HCT116 (cell line): Measurements from ENCODE around the gene NCAPG2.

Experiments used
- EZH2phosphoT487 ChIP-seq: fragments of 200-600 bp; IDR thresholded peaks from 2 replicates; pipeline ENCODE4 v1.6.1; 2018; ENCODE audit warnings: antibody characterized with exemption, borderline replicate concordance
- POLR2A ChIP-seq: IDR thresholded peaks from 2 replicates; pipeline ENCODE4 v1.7.0; 2011; ENCODE audit warnings: borderline replicate concordance; ENCODE audit not compliant: insufficient read depth, insufficient read length; ENCODE audit errors: extremely low read depth
- POLR2AphosphoS5 ChIP-seq: IDR thresholded peaks from 2 replicates; pipeline ENCODE4 v1.6.1; 2011; ENCODE audit warnings: mild to moderate bottlenecking, low read depth, low read length, moderate library complexity
- YY1 ChIP-seq: IDR thresholded peaks from 2 replicates; pipeline ENCODE4 v1.6.1; 2011; ENCODE audit warnings: low read length, low read depth, moderate library complexity, mild to moderate bottlenecking; ENCODE audit not compliant: insufficient replicate concordance; ENCODE audit errors: extremely low read depth
- TF ChIP-seq, protein P1 (sequence below), 3 experiments: fragments of 200-600 bp in 1 of 3; sonication (generic) in 1 of 3; IDR thresholded peaks in 2 of 3; conservative IDR thresholded peaks in 1 of 3; 2 replicates each; pipeline ENCODE4 v1.5.1; 2012 to 2017; ENCODE audit warnings: low read depth in 2 of 3, low read length in 2 of 3, antibody characterized with exemption in 1 of 3, borderline replicate concordance in 1 of 3, control low read depth in 1 of 3, mild to moderate bottlenecking in 1 of 3, mixed read lengths in 1 of 3, mixed run types in 1 of 3, moderate library complexity in 1 of 3; ENCODE audit not compliant: insufficient read depth in 1 of 3
- TF ChIP-seq, protein P2 (sequence below): IDR thresholded peaks from 2 replicates; pipeline ENCODE4 v1.6.1; 2012

DNA sequence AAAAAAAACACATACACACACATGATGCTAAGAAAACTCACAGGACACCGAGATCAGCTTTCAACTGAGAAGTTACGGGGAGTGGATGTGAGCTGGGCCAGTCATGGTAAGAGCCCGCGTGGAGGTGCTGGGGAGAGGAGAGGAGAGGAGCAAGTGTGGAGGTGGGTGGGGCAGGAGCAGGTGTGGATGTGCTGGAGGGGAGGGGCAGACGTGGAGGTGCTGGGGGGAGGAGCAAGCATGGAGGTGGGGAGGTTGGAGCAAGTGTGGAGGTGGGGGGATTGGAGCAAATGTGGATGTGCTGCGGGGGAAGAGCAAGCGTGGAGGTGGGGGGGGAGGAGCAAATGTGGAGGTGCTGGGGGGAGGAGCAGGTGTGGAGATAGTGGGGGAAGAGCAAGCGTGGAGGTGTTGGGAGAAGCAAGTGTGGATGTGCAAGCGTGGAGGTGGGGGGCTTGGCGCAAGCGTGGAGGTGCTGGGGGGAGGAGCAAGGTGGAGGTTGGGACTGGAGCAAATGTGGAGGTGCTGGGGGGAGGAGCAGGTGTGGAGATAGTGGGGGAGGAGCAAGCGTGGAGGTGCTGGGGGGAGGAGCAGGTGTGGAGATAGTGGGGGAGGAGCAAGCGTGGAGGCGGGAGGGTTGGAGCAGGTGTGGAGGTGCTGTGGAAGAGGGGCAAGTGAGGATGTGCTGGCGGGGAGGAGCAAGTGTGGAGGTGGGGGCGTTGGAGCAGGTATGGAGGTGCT lies 24.5 kb upstream of the NCAPG2 start:
- no peak for TF ChIP-seq POLR2AphosphoS5
- TF ChIP-seq POLR2A = no peak
- TF ChIP-seq, protein P1, sequence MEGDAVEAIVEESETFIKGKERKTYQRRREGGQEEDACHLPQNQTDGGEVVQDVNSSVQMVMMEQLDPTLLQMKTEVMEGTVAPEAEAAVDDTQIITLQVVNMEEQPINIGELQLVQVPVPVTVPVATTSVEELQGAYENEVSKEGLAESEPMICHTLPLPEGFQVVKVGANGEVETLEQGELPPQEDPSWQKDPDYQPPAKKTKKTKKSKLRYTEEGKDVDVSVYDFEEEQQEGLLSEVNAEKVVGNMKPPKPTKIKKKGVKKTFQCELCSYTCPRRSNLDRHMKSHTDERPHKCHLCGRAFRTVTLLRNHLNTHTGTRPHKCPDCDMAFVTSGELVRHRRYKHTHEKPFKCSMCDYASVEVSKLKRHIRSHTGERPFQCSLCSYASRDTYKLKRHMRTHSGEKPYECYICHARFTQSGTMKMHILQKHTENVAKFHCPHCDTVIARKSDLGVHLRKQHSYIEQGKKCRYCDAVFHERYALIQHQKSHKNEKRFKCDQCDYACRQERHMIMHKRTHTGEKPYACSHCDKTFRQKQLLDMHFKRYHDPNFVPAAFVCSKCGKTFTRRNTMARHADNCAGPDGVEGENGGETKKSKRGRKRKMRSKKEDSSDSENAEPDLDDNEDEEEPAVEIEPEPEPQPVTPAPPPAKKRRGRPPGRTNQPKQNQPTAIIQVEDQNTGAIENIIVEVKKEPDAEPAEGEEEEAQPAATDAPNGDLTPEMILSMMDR (IDR thresholded peaks at IDR 0.05 in 2 of 3, conservative IDR thresholded peaks at IDR 0.05 in 1 of 3; ENCODE audit: borderline replicate concordance in 1 of 3, insufficient read depth in 1 of 3, low read depth in 2 of 3, low read length in 2 of 3) = no peak
- TF ChIP-seq YY1 = no peak
- TF ChIP-seq EZH2phosphoT487 = no peak
- TF ChIP-seq, protein P2, sequence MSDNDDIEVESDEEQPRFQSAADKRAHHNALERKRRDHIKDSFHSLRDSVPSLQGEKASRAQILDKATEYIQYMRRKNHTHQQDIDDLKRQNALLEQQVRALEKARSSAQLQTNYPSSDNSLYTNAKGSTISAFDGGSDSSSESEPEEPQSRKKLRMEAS = no peak
